T-helper 2 cell treated with Interferon-gamma antibody and Interleukin-4, amounts not matched to agents 5 μg/mL and 100 μg/mL, for 36 hours (primary cell): ENCODE data around the gene TRPM3.

Experiments
- DNase-seq: peaks from one replicate; pipeline ENCODE4 v3.0.0; 2021; ENCODE audit warnings: low spot score
- H3K27ac Mint-ChIP-seq: one replicate; pipeline ENCODE4 v1.8.0; 2021; ENCODE audit warnings: mild to moderate bottlenecking, mixed read lengths
- H3K27me3 Mint-ChIP-seq: one replicate; pipeline ENCODE4 v1.8.0; 2021; ENCODE audit warnings: low read depth, mixed read lengths
- H3K36me3 Mint-ChIP-seq: one replicate; pipeline ENCODE4 v1.8.0; 2021; ENCODE audit warnings: low read depth, mixed read lengths
- H3K4me1 Mint-ChIP-seq: one replicate; pipeline ENCODE4 v1.8.0; 2021; ENCODE audit warnings: low read depth, mixed read lengths
- H3K4me3 Mint-ChIP-seq: one replicate; pipeline ENCODE4 v1.8.0; 2022; ENCODE audit warnings: mild to moderate bottlenecking, moderate library complexity, mixed read lengths
- H3K9me3 Mint-ChIP-seq: one replicate; pipeline ENCODE4 v1.8.0; 2021; ENCODE audit warnings: mixed read lengths

The TRPM3 gene

GRCh38 chr9:70496244-70496643, 625.2 kb downstream of the TRPM3 start:
- Mint-ChIP-seq H3K4me3 (no peak overlapping the region), H3K36me3 (no peaks in the 10 kb centered on the region), H3K27ac (no peak overlapping the region), H3K4me1 (peaks cover 20% of the 10 kb centered on the region), H3K9me3 (no peaks in the 10 kb centered on the region), H3K27me3 (no peaks in the 10 kb centered on the region)
- no peak for DNase-seq

GRCh38 chr9:70495514-70495913, 625.9 kb downstream of the TRPM3 start:
- Mint-ChIP-seq H3K27me3 (no peaks in the 10 kb centered on the region), H3K9me3 (no peaks in the 10 kb centered on the region), H3K36me3 (no peaks in the 10 kb centered on the region), H3K4me3 (no peak overlapping the region), H3K4me1 (peaks cover 20% of the 10 kb centered on the region), H3K27ac (no peak overlapping the region)
- DNase-seq = no peak

DNA sequence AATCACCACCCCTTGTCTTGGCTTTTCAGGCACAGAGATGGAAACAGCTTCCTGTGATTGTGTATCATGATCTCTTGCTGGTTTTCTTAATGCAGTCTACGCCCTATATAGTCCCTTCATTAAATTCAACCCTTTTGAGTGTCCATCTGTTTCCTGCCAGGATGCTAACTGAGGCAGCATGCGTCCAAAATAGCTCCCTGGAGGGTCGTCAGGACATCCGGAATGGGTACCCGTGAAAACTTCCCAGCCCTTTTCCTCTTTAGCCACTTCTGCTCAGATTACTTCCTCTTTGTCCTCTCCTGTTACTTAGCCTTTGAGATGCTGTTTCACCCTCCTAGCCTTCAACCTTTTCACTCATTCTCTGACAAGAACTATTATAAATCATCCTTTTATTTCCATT, 627.2 kb downstream of the TRPM3 start:
- no peaks in the 10 kb centered on the region for H3K36me3 Mint-ChIP-seq
- no peak overlapping the region for H3K27ac Mint-ChIP-seq
- H3K4me3 Mint-ChIP-seq = no peak overlapping the region
- H3K4me1 Mint-ChIP-seq = peaks cover 20% of the 10 kb centered on the region
- H3K9me3 Mint-ChIP-seq = no peaks in the 10 kb centered on the region
- no peak for DNase-seq
- no peaks in the 10 kb centered on the region for H3K27me3 Mint-ChIP-seq

- no peaks in the 10 kb centered on the region for H3K9me3 Mint-ChIP-seq
- H3K27me3 Mint-ChIP-seq = no peaks in the 10 kb centered on the region
Measured at GRCh38 chr9:70493029-70493428, 628.4 kb downstream of the TRPM3 start.

GRCh38 chr9:70492319-70492777, 629.1 kb downstream of the TRPM3 start:
- H3K4me1 Mint-ChIP-seq = peaks cover 20% of the 10 kb centered on the region
- no peak overlapping the region for H3K27ac Mint-ChIP-seq
- H3K4me3 Mint-ChIP-seq = no peak overlapping the region
- H3K9me3 Mint-ChIP-seq = no peaks in the 10 kb centered on the region
- H3K27me3 Mint-ChIP-seq = no peaks in the 10 kb centered on the region
- H3K36me3 Mint-ChIP-seq = no peaks in the 10 kb centered on the region
- DNase-seq = no peak

More at GRCh38 chr9:70493029-70493428, 628.4 kb downstream of the TRPM3 start:
- Mint-ChIP-seq H3K36me3 (no peaks in the 10 kb centered on the region), H3K27ac (no peak overlapping the region), H3K4me3 (no peak overlapping the region), H3K4me1 (peaks cover 20% of the 10 kb centered on the region)
- no peak for DNase-seq

- Mint-ChIP-seq H3K4me3 (no peak overlapping the region), H3K9me3 (no peaks in the 10 kb centered on the region)
- no peak for DNase-seq
Measured at GRCh38 chr9:70491426-70492318, 629.7 kb downstream of the TRPM3 start.

DNA sequence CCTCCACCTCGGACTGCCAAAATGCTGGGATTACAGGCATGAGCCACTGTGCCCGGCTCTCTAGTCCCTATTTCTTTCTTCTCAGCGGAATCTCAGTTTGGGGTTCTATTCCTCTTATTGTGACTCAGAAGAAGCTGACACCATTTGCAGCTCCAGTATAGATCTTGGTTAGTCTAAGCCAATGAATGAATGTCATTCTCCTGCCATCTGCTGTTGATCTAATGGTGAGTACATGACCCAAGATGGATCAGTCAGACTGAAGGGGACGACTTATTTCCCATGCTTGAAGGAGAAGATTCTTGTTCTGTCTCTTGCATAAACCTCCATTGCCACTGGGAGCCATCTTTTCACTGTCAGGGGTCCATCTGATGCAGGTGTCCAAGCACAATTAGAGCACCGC, 630.9 kb downstream of the TRPM3 start:
- Mint-ChIP-seq H3K36me3 (no peaks in the 10 kb centered on the region), H3K27me3 (no peaks in the 10 kb centered on the region), H3K9me3 (no peaks in the 10 kb centered on the region), H3K4me3 (no peak overlapping the region), H3K27ac (no peak overlapping the region), H3K4me1 (peaks cover 19% of the 10 kb centered on the region)
- DNase-seq = no peak

More at GRCh38 chr9:70491426-70492318, 629.7 kb downstream of the TRPM3 start:
- Mint-ChIP-seq H3K36me3 (no peaks in the 10 kb centered on the region), H3K27ac (no peak overlapping the region), H3K4me1 (peaks cover 20% of the 10 kb centered on the region), H3K27me3 (no peaks in the 10 kb centered on the region)

DNA sequence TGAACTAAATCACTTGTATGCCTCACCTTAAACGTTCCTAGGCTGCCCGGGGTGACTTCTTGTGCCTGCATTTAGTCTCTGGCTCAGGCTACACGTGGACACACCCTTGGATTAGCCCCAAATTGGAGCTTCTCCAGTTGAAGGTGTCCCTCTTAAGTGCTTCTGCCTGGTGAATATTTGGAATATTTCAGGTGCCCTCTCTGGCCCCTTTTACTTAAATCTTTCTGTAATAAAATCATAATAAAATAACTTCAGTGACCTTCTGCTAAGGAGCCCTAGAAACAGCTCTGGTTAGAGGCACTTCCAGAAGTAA, 632.7 kb downstream of the TRPM3 start:
- Mint-ChIP-seq H3K27me3 (no peaks in the 10 kb centered on the region), H3K9me3 (no peaks in the 10 kb centered on the region), H3K36me3 (no peaks in the 10 kb centered on the region), H3K27ac (no peak overlapping the region), H3K4me1 (peaks cover 6% of the 10 kb centered on the region), H3K4me3 (no peak overlapping the region)
- DNase-seq = no peak

DNA sequence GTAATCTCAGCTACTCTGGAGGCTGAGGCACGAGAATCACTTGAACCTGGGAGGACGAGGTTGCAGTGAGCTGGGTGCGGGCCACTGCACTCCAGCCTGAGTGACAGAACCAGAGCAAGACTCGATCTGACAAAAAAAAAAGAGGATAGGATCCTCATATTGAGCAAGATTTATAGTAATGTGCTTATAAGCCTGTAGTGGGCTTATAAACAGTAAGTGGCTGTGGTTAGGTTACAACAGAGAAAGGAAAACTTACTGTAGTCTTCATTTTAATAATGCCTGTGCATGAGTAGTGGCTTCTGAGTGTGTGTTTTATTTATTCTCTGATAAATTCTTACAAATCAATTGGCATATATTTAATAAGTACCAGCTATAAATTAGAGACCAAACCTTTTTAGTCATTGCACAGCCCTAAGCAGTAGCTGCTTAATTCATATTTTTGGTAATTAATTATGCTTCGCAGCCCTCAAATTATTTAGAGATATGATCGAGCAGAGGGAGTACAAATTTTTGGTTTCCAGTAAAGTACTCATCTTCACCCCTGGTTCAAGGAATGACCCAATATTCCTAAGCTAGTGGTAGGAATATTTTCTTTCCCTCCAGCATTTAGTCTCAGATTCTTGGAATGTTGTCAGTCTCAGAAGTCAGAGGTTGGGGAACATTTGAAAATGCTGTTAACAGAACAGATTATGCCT, 633.2 kb downstream of the TRPM3 start:
- Mint-ChIP-seq H3K36me3 (no peaks in the 10 kb centered on the region), H3K4me3 (no peak overlapping the region), H3K27ac (no peak overlapping the region), H3K9me3 (no peaks in the 10 kb centered on the region), H3K27me3 (no peaks in the 10 kb centered on the region), H3K4me1 (peaks cover 6% of the 10 kb centered on the region)
- no peak for DNase-seq

- Mint-ChIP-seq H3K4me3 (no peak overlapping the region), H3K9me3 (no peaks in the 10 kb centered on the region), H3K27me3 (no peaks in the 10 kb centered on the region), H3K4me1 (no peaks in the 10 kb centered on the region), H3K27ac (no peak overlapping the region), H3K36me3 (no peaks in the 10 kb centered on the region)
- no peak for DNase-seq
Measured at GRCh38 chr9:70486127-70486526, 635.3 kb downstream of the TRPM3 start.

DNA sequence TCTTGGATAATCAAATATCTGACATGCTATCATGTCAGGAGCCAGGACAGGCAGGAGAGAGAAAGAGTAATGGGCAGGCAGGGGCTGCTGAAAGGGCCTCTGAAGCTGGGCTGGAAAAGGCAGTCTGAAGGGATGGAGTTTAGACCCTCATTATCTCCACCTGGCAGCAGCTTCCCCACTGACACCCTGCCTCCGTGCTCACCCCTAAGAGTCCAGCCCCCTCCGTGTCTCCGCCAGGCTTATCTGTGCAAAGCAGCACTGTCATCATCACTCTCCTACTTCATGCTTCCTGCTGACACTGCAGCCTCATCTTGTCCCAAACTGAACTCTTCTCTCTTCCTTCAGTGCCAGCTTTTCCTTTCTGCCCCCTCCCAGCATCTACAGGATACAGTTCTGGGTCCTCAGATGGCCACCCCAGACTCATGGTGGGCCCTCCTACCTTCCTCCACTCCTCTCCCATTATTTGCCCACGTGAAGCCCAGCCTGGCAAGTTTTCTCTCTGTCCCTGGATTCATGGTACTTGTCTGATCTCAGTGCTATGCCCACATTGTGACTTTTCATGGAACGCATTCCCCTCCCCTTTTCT, 636.1 kb downstream of the TRPM3 start:
- Mint-ChIP-seq H3K4me1 (no peaks in the 10 kb centered on the region), H3K9me3 (no peaks in the 10 kb centered on the region), H3K4me3 (no peak overlapping the region), H3K27ac (no peak overlapping the region), H3K36me3 (no peaks in the 10 kb centered on the region), H3K27me3 (no peaks in the 10 kb centered on the region)
- DNase-seq = no peak

- no peak overlapping the region for H3K27ac Mint-ChIP-seq
- H3K27me3 Mint-ChIP-seq = no peaks in the 10 kb centered on the region
- no peaks in the 10 kb centered on the region for H3K36me3 Mint-ChIP-seq
- H3K4me3 Mint-ChIP-seq = no peak overlapping the region
- H3K4me1 Mint-ChIP-seq = no peaks in the 10 kb centered on the region
- no peaks in the 10 kb centered on the region for H3K9me3 Mint-ChIP-seq
- DNase-seq = no peak
Measured at GRCh38 chr9:70484232-70485130, 636.9 kb downstream of the TRPM3 start.

- Mint-ChIP-seq H3K27ac (no peak overlapping the region), H3K27me3 (no peaks in the 10 kb centered on the region), H3K4me3 (no peak overlapping the region), H3K9me3 (no peaks in the 10 kb centered on the region), H3K4me1 (no peaks in the 10 kb centered on the region), H3K36me3 (no peaks in the 10 kb centered on the region)
- no peak for DNase-seq
Measured at GRCh38 chr9:70481471-70481870, 640.0 kb downstream of the TRPM3 start.
